Central memory CD4-positive, alpha-beta T cell (primary cell): ENCODE results near the gene MYO19.
A peak's percentile ranks its signal among the peaks of the same experiment; 100 is the strongest.

ENCODE experiments used
- DNase-seq: peaks from one replicate; pipeline ENCODE4 v3.0.0; 2022
- total RNA-seq, 3 experiments: gene quantifications; one replicate each; lab custom pipeline; 2026; lab: John Stamatoyannopoulos, UW

The MYO19 gene, protein sequence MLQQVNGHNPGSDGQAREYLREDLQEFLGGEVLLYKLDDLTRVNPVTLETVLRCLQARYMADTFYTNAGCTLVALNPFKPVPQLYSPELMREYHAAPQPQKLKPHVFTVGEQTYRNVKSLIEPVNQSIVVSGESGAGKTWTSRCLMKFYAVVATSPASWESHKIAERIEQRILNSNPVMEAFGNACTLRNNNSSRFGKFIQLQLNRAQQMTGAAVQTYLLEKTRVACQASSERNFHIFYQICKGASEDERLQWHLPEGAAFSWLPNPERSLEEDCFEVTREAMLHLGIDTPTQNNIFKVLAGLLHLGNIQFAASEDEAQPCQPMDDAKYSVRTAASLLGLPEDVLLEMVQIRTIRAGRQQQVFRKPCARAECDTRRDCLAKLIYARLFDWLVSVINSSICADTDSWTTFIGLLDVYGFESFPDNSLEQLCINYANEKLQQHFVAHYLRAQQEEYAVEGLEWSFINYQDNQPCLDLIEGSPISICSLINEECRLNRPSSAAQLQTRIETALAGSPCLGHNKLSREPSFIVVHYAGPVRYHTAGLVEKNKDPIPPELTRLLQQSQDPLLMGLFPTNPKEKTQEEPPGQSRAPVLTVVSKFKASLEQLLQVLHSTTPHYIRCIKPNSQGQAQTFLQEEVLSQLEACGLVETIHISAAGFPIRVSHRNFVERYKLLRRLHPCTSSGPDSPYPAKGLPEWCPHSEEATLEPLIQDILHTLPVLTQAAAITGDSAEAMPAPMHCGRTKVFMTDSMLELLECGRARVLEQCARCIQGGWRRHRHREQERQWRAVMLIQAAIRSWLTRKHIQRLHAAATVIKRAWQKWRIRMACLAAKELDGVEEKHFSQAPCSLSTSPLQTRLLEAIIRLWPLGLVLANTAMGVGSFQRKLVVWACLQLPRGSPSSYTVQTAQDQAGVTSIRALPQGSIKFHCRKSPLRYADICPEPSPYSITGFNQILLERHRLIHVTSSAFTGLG
- 63.2 to 142 (median 96.7) reads per million in 3 experiments for total RNA-seq

DNA sequence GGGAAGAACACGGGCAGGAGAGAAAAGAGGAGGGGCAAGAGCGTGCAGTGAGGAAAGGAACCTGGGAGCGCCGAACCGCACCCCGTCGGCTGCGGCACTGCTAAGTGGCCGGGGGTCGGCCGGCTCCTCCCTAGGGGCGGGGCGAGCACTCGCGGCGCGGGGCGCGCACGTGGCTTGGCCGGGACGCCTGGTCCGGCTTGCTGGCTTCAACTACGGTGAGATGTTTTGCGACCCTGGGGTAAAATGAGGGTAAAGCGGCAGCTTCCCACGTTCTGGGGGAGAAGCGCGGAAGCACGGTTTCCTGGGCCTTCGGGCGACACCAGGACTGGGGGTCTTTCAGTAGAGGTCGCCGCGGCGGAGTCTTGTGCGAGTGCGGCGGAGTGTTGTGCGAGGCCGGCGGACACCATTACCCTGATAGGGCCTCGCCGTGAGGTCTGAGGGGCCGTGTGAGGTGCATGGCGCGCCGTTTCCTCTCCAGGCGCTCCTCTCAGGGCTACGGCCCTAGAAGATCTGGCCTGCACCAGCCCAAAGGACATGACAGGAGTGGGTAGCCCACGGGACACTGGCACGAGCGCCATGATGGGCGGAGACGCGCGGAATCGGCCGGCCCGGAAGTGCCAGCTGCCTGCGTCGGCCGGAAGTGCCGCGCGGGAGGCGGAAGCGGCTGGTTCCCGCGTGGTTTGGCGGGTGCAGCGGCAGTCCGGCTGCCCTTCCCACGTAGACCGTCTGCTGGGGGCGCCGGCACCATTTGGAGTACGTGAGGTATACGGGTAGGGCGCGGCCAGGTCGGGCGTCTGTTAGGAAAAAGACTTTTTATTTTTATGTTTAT, at the start of gene MYO19, which contains the start of gene PIGW:
MYO19 (minus strand) TSS at position 29 of the 829 bp plus-strand sequence. CDS start 2,330 bp downstream, outside the sequence.
PIGW (plus strand) TSS at position 148 of the 829 bp plus-strand sequence. CDS start 2,115 bp downstream, outside the sequence.
- peak; percentile 80 for DNase-seq

GRCh38 chr17:36583787-36584186, 49.1 kb upstream of the MYO19 start:
- no peak for DNase-seq

DNA sequence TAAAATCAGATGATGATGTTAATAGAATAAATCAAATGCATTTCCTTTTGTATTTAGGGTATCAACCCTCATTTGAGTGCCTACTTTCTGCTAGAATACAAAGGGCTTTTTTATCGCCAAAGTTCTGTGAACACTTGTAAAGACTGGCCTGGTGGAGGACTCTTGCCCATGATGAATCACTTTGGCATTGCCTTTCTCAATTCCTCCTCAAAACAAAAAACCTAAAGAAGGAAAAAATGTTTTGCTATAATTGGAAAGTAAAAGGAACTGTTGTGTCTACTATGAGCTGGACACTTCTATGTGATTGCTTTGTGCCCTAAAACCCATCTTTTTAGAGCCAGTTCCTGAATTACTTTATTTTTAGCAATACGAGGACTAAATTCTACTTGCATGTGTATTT, 44.0 kb upstream of the MYO19 start:
- no peak for DNase-seq

DNA sequence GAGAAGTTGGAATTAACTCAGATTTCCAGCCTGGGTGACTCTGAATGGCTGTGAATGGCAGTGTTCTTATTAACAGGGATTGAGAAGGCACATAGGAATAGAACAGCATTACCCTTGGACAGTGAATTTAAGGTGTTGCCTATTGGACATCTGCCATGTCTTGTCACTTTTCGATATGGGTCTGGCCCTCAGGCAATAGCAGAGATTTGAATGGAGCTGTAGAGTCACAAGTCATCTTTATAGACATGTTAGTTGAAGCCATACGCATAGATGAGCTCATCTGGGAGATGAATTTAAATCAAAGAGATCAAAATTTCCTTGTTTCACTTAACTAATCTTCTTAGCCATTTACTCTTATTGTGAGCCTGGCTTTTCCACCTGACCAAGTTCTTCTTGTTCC, 42.1 kb upstream of the MYO19 start:
- no peak for DNase-seq

GRCh38 chr17:36575028-36575427, 40.4 kb upstream of the MYO19 start:
- no peak for DNase-seq

GRCh38 chr17:36566081-36566480, 31.4 kb upstream of the MYO19 start:
- DNase-seq = no peak

GRCh38 chr17:36553459-36553858, 18.8 kb upstream of the MYO19 start:
- DNase-seq = no peak

DNA sequence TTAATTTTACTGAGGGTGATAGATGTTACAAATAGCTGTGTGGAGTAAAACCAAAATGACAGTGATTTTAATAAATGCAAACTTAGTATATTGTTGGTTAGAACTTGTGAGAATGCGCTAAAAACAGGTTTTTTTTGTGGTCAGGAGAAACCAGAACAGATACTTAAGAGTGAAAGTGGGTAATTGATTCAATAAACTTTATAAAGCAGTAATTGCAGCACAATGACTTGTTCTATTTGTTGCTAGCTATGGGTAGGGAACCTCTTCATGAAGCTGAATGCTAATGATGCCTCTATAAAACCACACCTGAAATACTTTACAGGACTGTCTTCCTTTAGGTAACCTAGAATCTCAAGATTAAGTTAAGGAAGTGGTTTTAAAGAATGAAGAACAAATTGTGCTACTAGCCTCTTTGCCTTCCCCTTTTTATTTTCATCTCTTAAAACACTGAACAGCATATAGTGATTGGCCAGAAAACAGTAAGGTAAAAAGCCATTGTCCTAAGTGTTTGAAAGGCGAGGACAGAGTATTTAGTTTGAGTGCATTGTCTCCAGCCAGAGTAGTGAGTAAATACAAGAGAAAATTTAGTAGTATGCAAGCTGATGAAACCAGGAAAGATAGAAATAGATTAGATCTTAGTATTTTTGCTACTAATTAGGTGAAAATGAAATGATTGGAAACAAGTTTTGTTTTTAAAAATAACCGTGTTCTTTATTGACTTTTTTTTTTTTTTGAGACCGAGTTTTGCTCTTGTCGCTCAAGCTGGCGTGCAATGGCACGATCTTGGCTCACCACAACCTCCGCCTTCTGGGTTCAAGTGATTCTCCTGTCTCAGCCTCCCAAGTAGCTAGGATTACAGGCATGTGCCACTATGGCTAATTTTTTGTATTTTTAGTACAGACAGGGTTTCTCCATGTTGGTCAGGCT, 16.1 kb upstream of the MYO19 start:
- DNase-seq = peak; percentile 44

GRCh38 chr17:36547776-36548175, 13.1 kb upstream of the MYO19 start:
- DNase-seq = no peak

DNA sequence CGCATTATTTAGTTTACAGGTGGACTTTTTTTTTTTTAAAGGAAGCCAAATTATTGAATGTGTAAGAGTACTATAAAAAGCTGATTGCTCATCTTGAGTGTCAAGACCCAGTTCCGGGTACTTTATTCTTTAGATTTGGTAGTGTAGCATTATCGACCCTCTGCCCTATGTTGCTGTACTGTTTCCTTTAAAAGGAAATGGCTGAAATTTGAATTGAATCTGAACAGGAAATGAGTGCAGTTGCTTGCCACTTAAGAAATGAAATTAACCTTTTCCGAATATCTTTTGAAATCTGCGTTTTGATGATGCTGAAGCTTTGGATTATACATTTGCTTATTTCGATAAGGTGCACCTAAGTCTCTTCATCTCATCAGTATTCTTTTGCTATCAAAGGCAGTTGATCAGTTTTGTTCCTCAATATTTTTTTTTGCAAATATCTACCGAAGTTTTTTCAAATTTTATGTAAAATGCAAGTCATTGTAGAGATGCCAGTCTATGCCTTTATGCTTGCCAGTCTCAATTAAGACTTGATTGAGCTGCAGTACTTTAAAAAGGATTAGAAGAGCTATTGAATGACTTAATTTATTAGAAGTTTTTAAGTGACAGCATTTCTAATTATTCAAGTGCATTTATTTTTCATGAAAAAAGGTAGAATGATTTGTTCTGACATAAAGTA, 11.9 kb upstream of the MYO19 start:
- DNase-seq = no peak

DNA sequence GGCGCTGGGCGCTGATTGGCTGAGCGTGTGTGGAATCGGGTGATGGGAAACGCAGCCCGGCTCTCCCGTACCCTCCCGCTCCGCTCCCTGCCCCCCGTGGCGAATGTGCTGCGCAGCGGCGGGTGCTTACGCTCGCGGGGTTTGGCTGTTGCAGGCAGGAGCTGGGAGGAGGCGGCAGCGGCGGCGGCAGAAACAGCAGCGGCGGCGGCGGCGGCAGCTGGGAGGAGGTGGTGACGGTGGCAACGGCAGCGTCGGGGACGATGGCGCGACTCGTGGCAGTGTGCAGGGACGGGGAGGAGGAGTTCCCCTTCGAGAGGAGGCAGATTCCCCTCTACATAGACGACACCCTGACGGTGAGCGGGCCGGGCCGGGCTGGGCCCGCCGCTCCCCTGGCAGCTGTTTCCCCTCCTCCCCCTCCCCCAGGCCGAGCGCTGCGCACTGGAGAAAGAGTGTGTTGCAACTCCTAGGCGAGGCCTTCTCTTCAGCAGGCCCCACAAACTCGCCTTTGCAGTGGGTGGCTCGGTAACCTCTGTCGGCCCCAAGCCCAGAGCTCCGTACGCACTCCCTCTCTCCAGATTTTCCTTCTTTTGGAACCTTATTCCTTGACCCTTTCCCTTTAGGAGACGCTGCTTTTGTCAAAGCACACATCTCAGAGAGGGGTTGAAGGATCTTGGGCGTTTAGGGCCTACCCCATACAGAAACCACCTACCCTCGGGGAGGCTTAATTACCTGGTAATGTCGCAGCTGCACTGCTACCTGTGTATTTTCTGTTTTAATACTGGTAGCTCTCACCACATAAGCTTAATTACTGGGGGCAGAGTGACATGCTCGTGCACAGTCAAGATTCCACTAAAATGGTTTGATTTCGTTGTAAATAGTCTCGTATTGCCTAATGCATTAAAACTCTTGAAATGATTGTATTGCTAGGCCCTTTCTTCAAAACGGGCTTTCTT, 11.1 kb upstream of the MYO19 start:
- DNase-seq = peak; percentile 97

GRCh38 chr17:36545077-36545464, 10.4 kb upstream of the MYO19 start:
- no peak for DNase-seq

- peak; percentile 88 for DNase-seq
Measured at GRCh38 chr17:36544307-36545076, 9.8 kb upstream of the MYO19 start, which contains the start of gene GGNBP2. Gene GGNBP2, plus strand, starts transcription at chr17:36544919. Its CDS starts 806 bp downstream, at chr17:36545725.

DNA sequence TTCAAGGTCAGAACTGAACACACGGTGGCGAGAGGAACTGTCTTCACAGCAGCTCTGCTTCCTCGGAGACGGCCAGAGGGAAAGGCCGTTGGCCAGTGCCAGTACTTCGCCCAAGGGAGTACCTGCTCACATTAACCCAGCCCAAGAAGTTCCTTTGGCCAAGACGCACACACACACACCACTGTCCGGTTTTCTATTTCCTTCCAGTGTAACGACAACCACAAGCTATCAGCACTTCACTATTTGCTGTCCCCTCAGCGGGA, 9.3 kb upstream of the MYO19 start:
- DNase-seq = no peak

DNA sequence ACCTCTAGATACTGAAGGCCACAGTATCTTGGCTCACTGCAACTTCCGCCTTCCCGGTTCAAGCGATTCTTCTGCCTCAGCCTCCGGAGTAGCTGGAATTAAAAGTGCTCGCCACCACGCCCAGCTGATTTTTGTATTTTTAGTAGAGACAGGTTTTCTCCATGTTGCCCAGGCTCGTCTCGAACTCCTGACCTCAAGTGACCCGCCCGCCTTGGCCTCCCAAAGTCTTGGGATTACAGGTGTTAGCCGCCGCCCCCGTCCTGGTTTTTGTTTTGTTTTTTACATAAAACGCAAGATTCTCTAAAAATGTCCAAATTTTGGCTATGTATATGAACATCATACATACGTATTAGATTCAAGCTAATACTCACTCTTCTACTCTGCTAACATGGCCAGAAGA, 8.1 kb upstream of the MYO19 start:
- DNase-seq = no peak

- DNase-seq = no peak
Measured at GRCh38 chr17:36540696-36541095, 6.0 kb upstream of the MYO19 start.

GRCh38 chr17:36535669-36536081, 1.0 kb upstream of the MYO19 start:
- no peak for DNase-seq

GRCh38 chr17:36533935-36534839, 481 bp downstream of the MYO19 start:
- DNase-seq = peak; percentile 44
